GM12878 (cell line): Measurements from ENCODE around the gene SEMA4D. TPM values are rescaled to one million over a fixed set of nuclear protein-coding genes. Genes with fewer than 3 reads are reported as not detected.

ENCODE experiments used
- ATAC-seq: fragments of 200-7000 bp; cut with Tn5 transposase; 3 replicates; pipeline ENCODE4 v1.9.1; 2020; ENCODE audit warnings: mild to moderate bottlenecking, moderate library complexity
- BruUV-seq: library from RNA; stranded (reverse); fragments of 400-500 nt; replicated peaks from 2 replicates; lab custom pipeline; 2021; lab: Mats Ljungman, UMichigan
- CTCF ChIA-PET: fragments of 300-600 bp; sonication (Branson Sonifier 250); formaldehyde crosslinking; extraction: SDS; loops from one replicate; lab custom pipeline; 2021; ENCODE audit warnings: inconsistent platforms; lab: Yijun Ruan, JAX
- POLR2A ChIA-PET: fragments of 350-600 bp; formaldehyde crosslinking; extraction: SDS; loops from one replicate; lab custom pipeline; 2021; ENCODE audit warnings: inconsistent platforms; lab: Charles Lee
- RAD21 ChIA-PET: fragments of 300-600 bp; sonication (Branson Sonifier 250); formaldehyde crosslinking; loops from one replicate; lab custom pipeline; 2023; ENCODE audit warnings: antibody characterized with exemption; ENCODE audit not compliant: unreplicated experiment; lab: Charles Lee
- SMC1A ChIA-PET: fragments of 300-600 bp; sonication (Branson Sonifier 250); formaldehyde crosslinking; loops from one replicate; lab custom pipeline; 2023; ENCODE audit not compliant: unreplicated experiment, uncharacterized antibody; lab: Charles Lee
- DNase-seq: peaks from one replicate; pipeline ENCODE4 v3.0.0-alpha.2; 2011; ENCODE audit warnings: low read depth, low spot score
- FAIRE-seq: peaks from 3 replicates; lab custom pipeline; 2011; peaks lifted over from hg19 to GRCh38; lab: Jason Lieb, UNC
- H2AFZ ChIP-seq: 2 replicates; pipeline ENCODE4 v1.6.0; 2011; ENCODE audit warnings: low read depth, low read length, control low read depth; ENCODE audit not compliant: control insufficient read depth
- H3K27ac ChIP-seq: 2 replicates; pipeline ENCODE4 v1.5.1; 2011; ENCODE audit warnings: control low read depth; ENCODE audit not compliant: control insufficient read depth, insufficient read depth
- H3K27me3 ChIP-seq, 2 experiments: replicated peaks in 1 of 2; 2 replicates each; pipeline versions ENCODE4 v1.6.0 to v1.6.1; 2011; ENCODE audit warnings: low read length in 1 of 2; ENCODE audit not compliant: control insufficient read depth in 2 of 2, insufficient read depth in 2 of 2
- H3K36me3 ChIP-seq, 2 experiments: 2 replicates each; pipeline ENCODE4 v1.5.1; 2011; ENCODE audit warnings: low read length in 1 of 2; ENCODE audit not compliant: control insufficient read depth in 2 of 2, insufficient read depth in 2 of 2
- H3K4me1 ChIP-seq: 2 replicates; pipeline ENCODE4 v1.6.1; 2011; ENCODE audit warnings: mild to moderate bottlenecking, low read length, moderate library complexity, mixed read lengths; ENCODE audit not compliant: control insufficient read depth, insufficient read depth
- H3K4me2 ChIP-seq: 2 replicates; pipeline ENCODE4 v1.6.0; 2011; ENCODE audit warnings: control low read depth; ENCODE audit not compliant: control insufficient read depth, insufficient read depth
- H3K4me3 ChIP-seq: fragments of 200-600 bp; sonication (generic); 2 replicates; pipeline ENCODE4 v1.5.1; 2016
- H3K79me2 ChIP-seq: 2 replicates; pipeline ENCODE4 v1.6.0; 2011; ENCODE audit warnings: low read length; ENCODE audit not compliant: control insufficient read depth, insufficient read depth
- H3K9ac ChIP-seq: 2 replicates; pipeline ENCODE4 v1.8.0; 2011; ENCODE audit warnings: low read length, control low read depth, mixed read lengths; ENCODE audit not compliant: control insufficient read depth, insufficient read depth
- H3K9me3 ChIP-seq: replicated peaks from 3 replicates; pipeline ENCODE4 v1.5.1; 2011; ENCODE audit warnings: mild to moderate bottlenecking, low read length; ENCODE audit not compliant: control insufficient read depth, insufficient read depth
- H4K20me1 ChIP-seq: 2 replicates; pipeline ENCODE4 v1.6.0; 2011; ENCODE audit not compliant: control insufficient read depth, insufficient read depth
- CHD1 ChIP-seq: IDR thresholded peaks from 2 replicates; pipeline ENCODE4 v1.6.1; 2012; ENCODE audit warnings: low read depth, low read length, improper control_type of control experiment
- MEF2B ChIP-seq: fragments of 450-650 bp; IDR thresholded peaks from 2 replicates; pipeline ENCODE4 v1.6.1; 2018; ENCODE audit warnings: mild to moderate bottlenecking, moderate library complexity; ENCODE audit not compliant: partially characterized antibody, poor library complexity, severe bottlenecking
- MTA2 ChIP-seq: fragments of 450-650 bp; IDR thresholded peaks from 2 replicates; pipeline ENCODE4 v1.6.1; 2016; ENCODE audit warnings: low read depth, mild to moderate bottlenecking, moderate library complexity
- NFXL1 ChIP-seq: fragments of 450-650 bp; IDR thresholded peaks from 2 replicates; pipeline ENCODE4 v1.6.1; 2017; ENCODE audit warnings: antibody characterized with exemption, mild to moderate bottlenecking, borderline replicate concordance
- NRF1 ChIP-seq: conservative IDR thresholded peaks from 2 replicates; pipeline ENCODE4 v1.6.1; 2011; ENCODE audit warnings: mild to moderate bottlenecking, low read depth, low read length, improper control_type of control experiment
- POLR2AphosphoS5 ChIP-seq: IDR thresholded peaks from 2 replicates; pipeline ENCODE4 v1.6.1; 2011; ENCODE audit warnings: mild to moderate bottlenecking, low read length, inconsistent platforms
- RAD51 ChIP-seq: fragments of 450-650 bp; IDR thresholded peaks from 2 replicates; pipeline ENCODE4 v1.6.1; 2016; ENCODE audit warnings: moderate library complexity, mild to moderate bottlenecking, inconsistent platforms
- RELA ChIP-seq: fragments of 450-650 bp; IDR thresholded peaks from 2 replicates; pipeline ENCODE4 v1.8.0; 2014; ENCODE audit warnings: borderline replicate concordance; ENCODE audit not compliant: partially characterized antibody
- SIX5 ChIP-seq: IDR thresholded peaks from 2 replicates; pipeline ENCODE4 v1.6.1; 2011; ENCODE audit warnings: mild to moderate bottlenecking, low read depth, low read length, moderate library complexity; ENCODE audit not compliant: severe bottlenecking
- SUPT20H ChIP-seq: IDR thresholded peaks from 2 replicates; pipeline ENCODE4 v1.6.1; 2011; ENCODE audit warnings: low read depth, mild to moderate bottlenecking, low read length, moderate library complexity, borderline replicate concordance; ENCODE audit not compliant: control insufficient read depth
- YBX1 ChIP-seq: fragments of 450-650 bp; IDR thresholded peaks from 2 replicates; pipeline ENCODE4 v1.6.1; 2016; ENCODE audit warnings: antibody characterized with exemption
- WGBS: methylation state at CpG from one replicate; pipeline ENCODE4 v1.1.6; 2016; ENCODE audit warnings: low lambda C conversion rate; ENCODE audit not compliant: insufficient replicate concordance, insufficient coverage; ENCODE audit errors: missing lambda C conversion rate; 5-methylcytosine and 5-hydroxymethylcytosine counted together
- in situ Hi-C: fragments of 300-500 bp; cut with MboI; formaldehyde crosslinking; loops from 9 replicates; pipeline ENCODE4 v1.14.3; 2018; ENCODE audit warnings: mixed read lengths
- intact Hi-C: fragments of 100-400 bp; cut with micrococcal nuclease; formaldehyde crosslinking; loops from one replicate; pipeline ENCODE4 v1.14.2; 2022; ENCODE audit not compliant: unreplicated experiment
- polyA plus RNA-seq, 11 experiments: library from polyadenylated mRNA; depleted of rRNA in 4 of 11; unstranded in 6 of 11; stranded (reverse) in 5 of 11; fragments of >200 nt; fragmentation: Nextera tagmentation in 4 of 11; fragmentation: Illumina TruSeq in 1 of 11; extraction: Ambion mirVana in 4 of 11; extraction: Trizol in 1 of 11; gene quantifications; 1 replicate in 1 of 11; 2 replicates in 10 of 11; pipeline versions ENCODE4 v1.2.1 to v1.2.3, GENCODE V29; 2011 to 2016; ENCODE audit warnings: inconsistent platforms in 2 of 11, missing spikeins in 2 of 11, low read depth in 1 of 11
- total RNA-seq, 4 experiments: library from RNA; depleted of rRNA in 3 of 4; stranded (reverse); fragments of >200 nt in 3 of 4; fragmentation: Illumina TruSeq in 1 of 4; extraction: Trizol in 1 of 4; gene quantifications; 2 replicates each; pipeline versions ENCODE4 v1.2.1 to v1.2.3, GENCODE V29; 2013 to 2021

Gene SEMA4D
- total and polyA plus RNA-seq, 10 of the 15 experiments (the other 5 are each of a cell fraction or from before 2014, with no cell fraction given), result 15.1 to 136 (median 39.6) TPM

DNA sequence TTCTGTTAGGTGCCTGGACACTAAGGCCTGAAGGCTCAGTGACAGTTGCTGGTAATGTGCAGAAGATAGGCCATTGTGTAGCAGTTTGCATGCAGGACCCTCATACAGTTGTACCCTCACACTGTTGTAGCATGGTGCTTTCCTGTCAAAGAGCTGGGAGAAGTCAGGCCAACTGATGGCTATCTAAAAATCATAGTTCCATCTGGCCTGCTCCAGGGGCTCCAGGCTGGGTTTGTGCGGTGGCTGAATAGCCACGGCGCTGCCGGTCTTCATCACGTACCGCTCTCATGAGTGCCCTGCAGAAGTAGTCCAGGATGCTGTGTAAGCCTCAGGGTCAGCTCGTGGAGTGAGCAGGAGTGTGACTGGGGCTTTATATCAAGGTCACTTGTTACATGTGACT, 167.4 kb downstream of the SEMA4D start:
- no peaks in the 10 kb centered on the region for H3K9me3 ChIP-seq
- no peak overlapping the region for H3K4me2 ChIP-seq
- peaks cover 3 to 46% of the 10 kb centered on the region in 2 experiments; a peak in 3 of 4 replicates for H3K36me3 ChIP-seq
- TF ChIP-seq RAD51 (no peak), MTA2 (no peak)
- TF ChIP-seq, all 136 proteins: peak for 0
- SMC1A ChIA-PET, result no interaction called here
- no peaks in the 10 kb centered on the region for H3K4me1 ChIP-seq
- ATAC-seq, result no peak
- H3K9ac ChIP-seq, result no peak overlapping the region
- RAD21 ChIA-PET, result no interaction called here
- CTCF ChIA-PET, result interaction anchor here (1.0 kb wide), 1 partner anchor 12 kb away, joined by 4 read pairs; no protein-coding TSS in a partner anchor
- in situ Hi-C loops, result no loop called here
- POLR2A ChIA-PET, result no interaction called here
- no peak overlapping the region for H3K27ac ChIP-seq
- H3K79me2 ChIP-seq, result no peaks in the 10 kb centered on the region
- no peak for DNase-seq
- no peak for FAIRE-seq
- 98% methylated on average over 7 of the region's 7 CpGs for WGBS
- no peaks in the 10 kb centered on the region for H3K27me3 ChIP-seq
- no TSS peak for BruUV-seq
- no peak overlapping the region for H3K4me3 ChIP-seq
- no peak overlapping the region for H2AFZ ChIP-seq
- intact Hi-C loops, result no loop called here
- H4K20me1 ChIP-seq, result no peaks in the 10 kb centered on the region

DNA sequence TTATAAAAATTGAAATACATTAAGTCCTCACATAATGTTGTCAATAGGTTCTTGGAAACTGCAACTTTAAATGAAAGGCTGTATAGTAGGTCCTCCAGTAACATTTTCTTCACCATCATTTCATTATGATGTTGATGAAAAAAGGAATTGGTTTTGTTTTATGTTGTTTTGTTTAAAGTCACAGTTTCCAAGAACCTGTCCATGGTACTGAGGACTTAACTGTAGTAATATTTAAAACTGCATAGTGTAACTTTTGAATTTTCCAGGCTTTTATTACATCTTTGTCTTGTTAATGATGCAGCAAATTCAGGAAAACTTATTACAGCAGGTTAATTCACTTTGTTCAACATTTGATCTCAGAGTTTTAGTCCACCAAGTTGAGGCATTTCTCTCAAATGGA, 168.0 kb downstream of the SEMA4D start:
- no TSS peak for BruUV-seq
- H3K9me3 ChIP-seq, result no peaks in the 10 kb centered on the region
- ChIA-PET RAD21 (no interaction called here), SMC1A (no interaction called here), CTCF (no interaction called here), POLR2A (no interaction called here)
- no peak overlapping the region for H2AFZ ChIP-seq
- in situ Hi-C loops, result no loop called here
- DNase-seq (no peak), ATAC-seq (no peak), FAIRE-seq (no peak)
- H3K4me2 ChIP-seq, result no peak overlapping the region
- H3K36me3 ChIP-seq, result peaks cover 3 to 45% of the 10 kb centered on the region in 2 experiments; a peak in 3 of 4 replicates
- no peak overlapping the region for H3K27ac ChIP-seq
- H3K9ac ChIP-seq, result no peak overlapping the region
- H4K20me1 ChIP-seq, result no peaks in the 10 kb centered on the region
- no peak for TF ChIP-seq MEF2B
- TF ChIP-seq POLR2AphosphoS5, result no peak
- no peak for TF ChIP-seq CHD1
- TF ChIP-seq NFXL1, result no peak
- TF ChIP-seq RELA, result no peak
- TF ChIP-seq SIX5, result no peak
- TF ChIP-seq SUPT20H, result no peak
- no peak for TF ChIP-seq YBX1
- TF ChIP-seq NRF1, result no peak
- intact Hi-C loops, result no loop called here
- no peaks in the 10 kb centered on the region for H3K27me3 ChIP-seq
- H3K4me1 ChIP-seq, result no peaks in the 10 kb centered on the region
- H3K4me3 ChIP-seq, result no peak overlapping the region
- no peaks in the 10 kb centered on the region for H3K79me2 ChIP-seq
